GM18502 (cell line): ENCODE results near the gene GCKR.
A peak's percentile ranks its signal among the peaks of the same experiment; 100 is the strongest.

Experiments used
- ATAC-seq: cut with Tn5 transposase; IDR thresholded peaks from one replicate; pipeline ENCODE4 v1.9.1; 2021; ENCODE audit warnings: mild to moderate bottlenecking; ENCODE audit not compliant: unreplicated experiment, poor library complexity

The GCKR gene

GRCh38 chr2:27496357-27497287 lies at the start of gene GCKR:
GCKR (plus strand) TSS chr2:27496839; CDS start chr2:27496905, 66 bp downstream.
- ATAC-seq = no peak

- no peak for ATAC-seq
Measured at GRCh38 chr2:27448381-27448780, 48.3 kb upstream of the GCKR start.

- no peak for ATAC-seq
Measured at GRCh38 chr2:27451095-27451494, 45.5 kb upstream of the GCKR start.

GRCh38 chr2:27453968-27454367 lies 42.7 kb upstream of the GCKR start:
- ATAC-seq = no peak

GRCh38 chr2:27461118-27461517 lies 35.5 kb upstream of the GCKR start:
- no peak for ATAC-seq

GRCh38 chr2:27464443-27464842 lies 32.2 kb upstream of the GCKR start:
- ATAC-seq = no peak

GRCh38 chr2:27471961-27472360 lies 24.7 kb upstream of the GCKR start:
- ATAC-seq = no peak

GRCh38 chr2:27485496-27485895 lies 11.1 kb upstream of the GCKR start:
- no peak for ATAC-seq

- peak; percentile 9 for ATAC-seq
Measured at GRCh38 chr2:27489118-27489497, 7.5 kb upstream of the GCKR start.

- ATAC-seq = peak; percentile 94
Measured at GRCh38 chr2:27489498-27490397, 6.9 kb upstream of the GCKR start, which contains the start of gene IFT172. IFT172 (minus strand) TSS chr2:27489743; CDS start chr2:27489653, 90 bp downstream.

GRCh38 chr2:27492557-27492956 lies 4.1 kb upstream of the GCKR start:
- ATAC-seq = no peak

- ATAC-seq = no peak
Measured at GRCh38 chr2:27493948-27494283, 2.7 kb upstream of the GCKR start.

- no peak for ATAC-seq
Measured at GRCh38 chr2:27494284-27494943, 2.2 kb upstream of the GCKR start.

- ATAC-seq = no peak
Measured at GRCh38 chr2:27494944-27495554, 1.6 kb upstream of the GCKR start, which contains the start of gene FNDC4. FNDC4 (minus strand) TSS chr2:27495200; CDS start chr2:27494679, 521 bp downstream.

- ATAC-seq = no peak
Measured at GRCh38 chr2:27495840-27496356, 741 bp upstream of the GCKR start.

- ATAC-seq = no peak
Measured at GRCh38 chr2:27497288-27497627, 619 bp downstream of the GCKR start.

- no peak for ATAC-seq
Measured at GRCh38 chr2:27498975-27499374, 2.3 kb downstream of the GCKR start.

GRCh38 chr2:27501042-27501441 lies 4.4 kb downstream of the GCKR start:
- ATAC-seq = no peak

- ATAC-seq = no peak
Measured at GRCh38 chr2:27502142-27502541, 5.5 kb downstream of the GCKR start.

- no peak for ATAC-seq
Measured at GRCh38 chr2:27506587-27506986, 9.9 kb downstream of the GCKR start.
